NB4 (cell line): ENCODE data around the gene RNASEH2C.
"Not testable (repeated sequence)": the region's sequence is repeated elsewhere in the genome, so short reads cannot be mapped to it uniquely, and the experiment has no call there.

ENCODE experiments used
- POLR2A ChIP-seq: IDR thresholded peaks from 2 replicates; pipeline ENCODE4 v1.6.1; 2011; ENCODE audit warnings: mild to moderate bottlenecking; ENCODE audit not compliant: insufficient read length; ENCODE audit errors: extremely low read depth
- TF ChIP-seq, protein P1 (sequence below): IDR thresholded peaks from one replicate; pipeline ENCODE4 v1.5.1; 2012; ENCODE audit warnings: low read depth, low read length

DNA sequence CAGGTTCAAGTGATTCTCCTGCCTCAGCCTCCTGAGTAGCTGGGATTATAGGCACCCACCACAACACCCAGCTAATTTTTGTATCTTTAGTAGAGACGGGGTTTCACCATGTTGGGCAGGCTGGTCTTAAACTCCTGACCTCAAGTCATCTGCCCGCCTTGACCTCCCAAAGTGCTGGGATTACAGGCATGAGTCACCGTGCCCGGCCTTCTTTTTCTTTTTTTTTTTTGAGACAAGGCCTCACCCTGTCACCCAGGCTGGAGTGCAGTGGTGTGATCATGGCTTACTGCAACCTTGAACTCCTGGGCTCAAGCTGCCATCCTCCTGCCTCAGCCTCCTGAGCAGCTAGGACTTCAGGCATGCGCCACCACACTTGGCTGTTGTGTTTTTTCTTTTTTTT lies 47.2 kb upstream of the RNASEH2C start:
- TF ChIP-seq, protein P1, sequence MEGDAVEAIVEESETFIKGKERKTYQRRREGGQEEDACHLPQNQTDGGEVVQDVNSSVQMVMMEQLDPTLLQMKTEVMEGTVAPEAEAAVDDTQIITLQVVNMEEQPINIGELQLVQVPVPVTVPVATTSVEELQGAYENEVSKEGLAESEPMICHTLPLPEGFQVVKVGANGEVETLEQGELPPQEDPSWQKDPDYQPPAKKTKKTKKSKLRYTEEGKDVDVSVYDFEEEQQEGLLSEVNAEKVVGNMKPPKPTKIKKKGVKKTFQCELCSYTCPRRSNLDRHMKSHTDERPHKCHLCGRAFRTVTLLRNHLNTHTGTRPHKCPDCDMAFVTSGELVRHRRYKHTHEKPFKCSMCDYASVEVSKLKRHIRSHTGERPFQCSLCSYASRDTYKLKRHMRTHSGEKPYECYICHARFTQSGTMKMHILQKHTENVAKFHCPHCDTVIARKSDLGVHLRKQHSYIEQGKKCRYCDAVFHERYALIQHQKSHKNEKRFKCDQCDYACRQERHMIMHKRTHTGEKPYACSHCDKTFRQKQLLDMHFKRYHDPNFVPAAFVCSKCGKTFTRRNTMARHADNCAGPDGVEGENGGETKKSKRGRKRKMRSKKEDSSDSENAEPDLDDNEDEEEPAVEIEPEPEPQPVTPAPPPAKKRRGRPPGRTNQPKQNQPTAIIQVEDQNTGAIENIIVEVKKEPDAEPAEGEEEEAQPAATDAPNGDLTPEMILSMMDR: not testable (repeated sequence)
- not testable (repeated sequence) for TF ChIP-seq POLR2A
